Myocyte (in vitro differentiated cells): Measurements from ENCODE around the gene EVI5. TPM values are rescaled to one million over a fixed set of nuclear protein-coding genes. Genes with fewer than 3 reads are reported as not detected.

Experiments
- DNase-seq: peaks from one replicate; pipeline ENCODE4 v3.0.0-alpha.2; 2012; ENCODE audit warnings: low read depth
- total RNA-seq: library from RNA; depleted of rRNA; stranded (reverse); fragments of >200 nt; gene quantifications from 2 replicates; pipeline ENCODE4 v1.2.3, GENCODE V29; 2014

EVI5 gene
- total RNA-seq, 1 donor from 2014 or later = 16.9 TPM

GRCh38 chr1:92465256-92465647 lies 319.7 kb downstream of the EVI5 start:
- DNase-seq = no peak

GRCh38 chr1:92464588-92465255 lies 320.2 kb downstream of the EVI5 start:
- no peak for DNase-seq

- peak; percentile 12 for DNase-seq
These were observed 323.4 kb downstream of the EVI5 start for GRCh38 chr1:92461364-92462097.

- no peak for DNase-seq
These were observed 325.0 kb downstream of the EVI5 start for GRCh38 chr1:92459871-92460320.

Other genes starting within 250 kb of the EVI5 start
- gene RPL5, start 46.9 kb upstream of the EVI5 start, total RNA-seq = 1,276 and 1,304 TPM in 2 replicates
- 28.4 and 28.5 TPM in 2 replicates for gene DIPK1A, start 176.4 kb upstream of the EVI5 start, total RNA-seq